AG09309 (cell line): Measurements from ENCODE around the gene NUP93.

ENCODE experiments used
- DNase-seq: peaks from one replicate; pipeline ENCODE4 v3.0.0-alpha.2; 2010; ENCODE audit warnings: low read depth
- H3K4me3 ChIP-seq: 2 replicates; pipeline ENCODE4 v1.5.1; 2011; ENCODE audit warnings: mild to moderate bottlenecking, low read depth, low read length, moderate library complexity; ENCODE audit not compliant: control insufficient read depth
- CTCF ChIP-seq: IDR thresholded peaks from 2 replicates; pipeline ENCODE4 v1.5.1; 2011; ENCODE audit warnings: mild to moderate bottlenecking, low read depth, low read length, inconsistent platforms; ENCODE audit not compliant: insufficient read depth, control insufficient read depth; ENCODE audit errors: missing control alignments

NUP93 gene

GRCh38 chr16:56708525-56709442 is 21.1 kb upstream of the NUP93 start:
- no peak for TF ChIP-seq CTCF
- no peak for DNase-seq
- no peak overlapping the region for H3K4me3 ChIP-seq

- no peak for TF ChIP-seq CTCF
- DNase-seq: no peak
Observed at GRCh38 chr16:56709443-56710040, 20.4 kb upstream of the NUP93 start.

GRCh38 chr16:56710181-56710737 is 19.7 kb upstream of the NUP93 start:
- no peak overlapping the region for H3K4me3 ChIP-seq
- no peak for TF ChIP-seq CTCF
- no peak for DNase-seq

More at GRCh38 chr16:56709443-56710040, 20.4 kb upstream of the NUP93 start:
- no peak overlapping the region for H3K4me3 ChIP-seq

GRCh38 chr16:56711862-56712261 is 18.1 kb upstream of the NUP93 start:
- no peak overlapping the region for H3K4me3 ChIP-seq
- no peak for DNase-seq
- no peak for TF ChIP-seq CTCF

- no peak for DNase-seq
- H3K4me3 ChIP-seq: no peak overlapping the region
- TF ChIP-seq CTCF: no peak
Observed at GRCh38 chr16:56713794-56714193, 16.1 kb upstream of the NUP93 start.

- no peak for DNase-seq
- H3K4me3 ChIP-seq: no peak overlapping the region
- no peak for TF ChIP-seq CTCF
Observed at GRCh38 chr16:56715126-56715525, 14.8 kb upstream of the NUP93 start.
